Gastrocnemius medialis (tissue), 4 donors: ENCODE data around the gene NPAS3.

Source experiments
- CTCF ChIP-seq, 5 experiments: fragments of 450-650 bp in 3 of 5; fragments of 200-600 bp in 2 of 5; sonication (generic) in 2 of 5; IDR thresholded peaks in 4 of 5; conservative IDR thresholded peaks in 1 of 5; 1 replicate in 4 of 5; 2 replicates in 1 of 5; pipeline ENCODE4 v1.5.1; 2016 to 2019; ENCODE audit warnings: antibody characterized with exemption in 5 of 5, mild to moderate bottlenecking in 3 of 5, moderate library complexity in 3 of 5
- POLR2A ChIP-seq, 2 donors: fragments of 450-650 bp; IDR thresholded peaks; one replicate each; pipeline ENCODE4 v1.6.1; 2017; ENCODE audit warnings: antibody characterized with exemption in 2 of 2, mild to moderate bottlenecking in 2 of 2, moderate library complexity in 2 of 2

GRCh38 chr14:32925439-32925838 lies 13.2 kb upstream of the NPAS3 start:
- TF ChIP-seq POLR2A (IDR thresholded peaks at IDR 0.05) (no peak), CTCF (IDR thresholded peaks at IDR 0.05 in 4 of 5, conservative IDR thresholded peaks at IDR 0.05 in 1 of 5) (no peak)
